NCI-H2196 (cell line): ENCODE results near the gene ATP5IF1.

Experiments
- DNase-seq: peaks from one replicate; lab custom pipeline; 2025; ENCODE audit not compliant: unreplicated experiment; lab: John Stamatoyannopoulos, UW

The ATP5IF1 gene

GRCh38 chr1:28236656-28237322, 865 bp downstream of the ATP5IF1 start:
- DNase-seq: no peak

GRCh38 chr1:28239004-28239403, 3.1 kb downstream of the ATP5IF1 start:
- DNase-seq: no peak

- DNase-seq: no peak
These were observed 4.1 kb downstream of the ATP5IF1 start for GRCh38 chr1:28240024-28240423.

GRCh38 chr1:28241638-28242241, 5.8 kb downstream of the ATP5IF1 start:
- no peak for DNase-seq

GRCh38 chr1:28243685-28244311, 7.9 kb downstream of the ATP5IF1 start:
- DNase-seq: no peak

- DNase-seq: no peak
These were observed 8.8 kb downstream of the ATP5IF1 start for GRCh38 chr1:28244549-28245251.

GRCh38 chr1:28246427-28246832, 10.5 kb downstream of the ATP5IF1 start:
- DNase-seq: peak; percentile 10

- DNase-seq: no peak
These were observed 11.8 kb downstream of the ATP5IF1 start for GRCh38 chr1:28247612-28248272.

- peak; percentile 82 for DNase-seq
These were observed 12.5 kb downstream of the ATP5IF1 start for GRCh38 chr1:28248273-28249012.

- peak; percentile 55 for DNase-seq
These were observed 13.3 kb downstream of the ATP5IF1 start for GRCh38 chr1:28249013-28249865.

- no peak for DNase-seq
These were observed 14.0 kb downstream of the ATP5IF1 start for GRCh38 chr1:28249866-28250295.

- no peak for DNase-seq
These were observed 20.4 kb downstream of the ATP5IF1 start for GRCh38 chr1:28256197-28256827.

GRCh38 chr1:28257736-28258135, 21.8 kb downstream of the ATP5IF1 start:
- no peak for DNase-seq

GRCh38 chr1:28258628-28259251, 22.8 kb downstream of the ATP5IF1 start:
- no peak for DNase-seq

GRCh38 chr1:28259252-28259933, 23.5 kb downstream of the ATP5IF1 start, which contains the start of gene SESN2:
Gene SESN2, plus strand, starts transcription at chr1:28259518. Its CDS starts 330 bp downstream, at chr1:28259848.
- peak; percentile 99 for DNase-seq

GRCh38 chr1:28259934-28260802, 24.2 kb downstream of the ATP5IF1 start:
- DNase-seq: peak; percentile 17

GRCh38 chr1:28260803-28261174, 24.9 kb downstream of the ATP5IF1 start:
- DNase-seq: no peak
